Measurements from ENCODE around the gene MAGI1.

Gene MAGI1

GRCh38 chr3:65809641-65810150, 229.0 kb downstream of the MAGI1 start:
- TF ChIP-seq CTCF (conservative IDR thresholded peaks at IDR 0.05; ENCODE audit: low read depth, low read length): no peak
- no peaks in the 10 kb centered on the region for H3K36me3 ChIP-seq (ENCODE audit: insufficient read depth)
- H3K27ac ChIP-seq: no peak overlapping the region
- no peak overlapping the region for H3K9ac ChIP-seq
- no peaks in the 10 kb centered on the region for H3K79me2 ChIP-seq (ENCODE audit: insufficient read depth, low read depth)
- no peaks in the 10 kb centered on the region for H4K20me1 ChIP-seq (ENCODE audit: insufficient read depth)
- no peaks in the 10 kb centered on the region for H3K27me3 ChIP-seq (ENCODE audit: insufficient read depth, low read depth)
- peaks cover 2% of the 10 kb centered on the region for H3K4me1 ChIP-seq (ENCODE audit: low read depth, poor library complexity, severe bottlenecking)
- no peak overlapping the region for H2AFZ ChIP-seq (ENCODE audit: low read depth)
- H3K4me3 ChIP-seq (IDR thresholded peaks at IDR 0.05; ENCODE audit: insufficient read depth, low read depth, low read length): no peak overlapping the region
- H3K4me2 ChIP-seq: no peak overlapping the region

GRCh38 chr3:65808824-65809223, 229.9 kb downstream of the MAGI1 start:
- no peak overlapping the region for H3K27ac ChIP-seq
- no peaks in the 10 kb centered on the region for H3K27me3 ChIP-seq (ENCODE audit: insufficient read depth, low read depth)
- no peaks in the 10 kb centered on the region for H3K4me1 ChIP-seq (ENCODE audit: low read depth, poor library complexity, severe bottlenecking)
- no peak for TF ChIP-seq CTCF (conservative IDR thresholded peaks at IDR 0.05; ENCODE audit: low read depth, low read length)
- H3K79me2 ChIP-seq (ENCODE audit: insufficient read depth, low read depth): no peaks in the 10 kb centered on the region
- no peak overlapping the region for H3K9ac ChIP-seq
- H2AFZ ChIP-seq (ENCODE audit: low read depth): no peak overlapping the region
- no peaks in the 10 kb centered on the region for H4K20me1 ChIP-seq (ENCODE audit: insufficient read depth)
- H3K36me3 ChIP-seq (ENCODE audit: insufficient read depth): no peaks in the 10 kb centered on the region
- H3K4me3 ChIP-seq (IDR thresholded peaks at IDR 0.05; ENCODE audit: insufficient read depth, low read depth, low read length): no peak overlapping the region
- H3K4me2 ChIP-seq: no peak overlapping the region

GRCh38 chr3:65808407-65808806, 230.3 kb downstream of the MAGI1 start:
- Histone ChIP-seq H3K27ac (no peak overlapping the region), H3K9ac (no peak overlapping the region), H3K79me2 (ENCODE audit: insufficient read depth, low read depth) (no peaks in the 10 kb centered on the region), H3K4me1 (ENCODE audit: low read depth, poor library complexity, severe bottlenecking) (no peaks in the 10 kb centered on the region), H3K36me3 (ENCODE audit: insufficient read depth) (no peaks in the 10 kb centered on the region), H4K20me1 (ENCODE audit: insufficient read depth) (no peaks in the 10 kb centered on the region), H3K27me3 (ENCODE audit: insufficient read depth, low read depth) (no peaks in the 10 kb centered on the region), H3K4me2 (no peak overlapping the region), H3K4me3 (IDR thresholded peaks at IDR 0.05; ENCODE audit: insufficient read depth, low read depth, low read length) (no peak overlapping the region), H2AFZ (ENCODE audit: low read depth) (no peak overlapping the region)
- TF ChIP-seq CTCF (conservative IDR thresholded peaks at IDR 0.05; ENCODE audit: low read depth, low read length): no peak

- H3K79me2 ChIP-seq (ENCODE audit: insufficient read depth, low read depth): no peaks in the 10 kb centered on the region
Measured at GRCh38 chr3:65807225-65807624, 231.5 kb downstream of the MAGI1 start.

More at GRCh38 chr3:65807225-65807624, 231.5 kb downstream of the MAGI1 start:
- H3K4me2 ChIP-seq: no peak overlapping the region
- no peaks in the 10 kb centered on the region for H3K36me3 ChIP-seq (ENCODE audit: insufficient read depth)
- no peak overlapping the region for H3K4me3 ChIP-seq (IDR thresholded peaks at IDR 0.05; ENCODE audit: insufficient read depth, low read depth, low read length)
- H3K27ac ChIP-seq: no peak overlapping the region
- H2AFZ ChIP-seq (ENCODE audit: low read depth): no peak overlapping the region
- no peak for TF ChIP-seq CTCF (conservative IDR thresholded peaks at IDR 0.05; ENCODE audit: low read depth, low read length)
- no peaks in the 10 kb centered on the region for H3K27me3 ChIP-seq (ENCODE audit: insufficient read depth, low read depth)
- H3K4me1 ChIP-seq (ENCODE audit: low read depth, poor library complexity, severe bottlenecking): no peaks in the 10 kb centered on the region
- no peak overlapping the region for H3K9ac ChIP-seq
- no peaks in the 10 kb centered on the region for H4K20me1 ChIP-seq (ENCODE audit: insufficient read depth)
